WTC11 (cell line): ENCODE data around the gene CLASP1. TPM values are rescaled to one million over a fixed set of nuclear protein-coding genes. Genes with fewer than 3 reads are reported as not detected.

ENCODE experiments used
- ATF6 ChIP-seq: sonication (generic); formaldehyde crosslinking; IDR thresholded peaks from 2 replicates; pipeline ENCODE4 v1.8.1; 2023; ENCODE audit warnings: mild to moderate bottlenecking, missing genetic modification reagents
- CREB1 ChIP-seq: sonication (generic); formaldehyde crosslinking; IDR thresholded peaks from 2 replicates; pipeline ENCODE4 v1.8.0; 2023; ENCODE audit warnings: mild to moderate bottlenecking, missing genetic modification reagents
- FOXP1 ChIP-seq: sonication (generic); formaldehyde crosslinking; IDR thresholded peaks from 2 replicates; pipeline ENCODE4 v1.8.0; 2022; ENCODE audit warnings: missing genetic modification reagents, mild to moderate bottlenecking, moderate library complexity, borderline replicate concordance
- JAZF1 ChIP-seq: fragments of 250-450 bp; sonication (Bioruptor Pico); IDR thresholded peaks from 2 replicates; pipeline ENCODE4 v1.9.0; 2021; ENCODE audit warnings: moderate library complexity, mild to moderate bottlenecking, inconsistent platforms
- MAX ChIP-seq: sonication (generic); formaldehyde crosslinking; IDR thresholded peaks from 2 replicates; pipeline ENCODE4 v1.8.0; 2022; ENCODE audit warnings: mild to moderate bottlenecking, missing genetic modification reagents
- NR2C2 ChIP-seq: sonication (generic); formaldehyde crosslinking; IDR thresholded peaks from 2 replicates; pipeline ENCODE4 v1.8.0; 2022; ENCODE audit warnings: mild to moderate bottlenecking, missing genetic modification reagents
- PRDM15 ChIP-seq: sonication (generic); formaldehyde crosslinking; IDR thresholded peaks from 2 replicates; pipeline ENCODE4 v1.8.0; 2022; ENCODE audit warnings: missing genetic modification reagents
- SP1 ChIP-seq: sonication (generic); formaldehyde crosslinking; conservative IDR thresholded peaks from 2 replicates; pipeline ENCODE4 v1.8.1; 2022; ENCODE audit warnings: missing genetic modification reagents
- TEAD1 ChIP-seq: sonication (generic); formaldehyde crosslinking; IDR thresholded peaks from 2 replicates; pipeline ENCODE4 v1.8.0; 2022; ENCODE audit warnings: mild to moderate bottlenecking, missing genetic modification reagents
- TEAD4 ChIP-seq: sonication (generic); formaldehyde crosslinking; IDR thresholded peaks from 2 replicates; pipeline ENCODE4 v1.8.0; 2022; ENCODE audit warnings: mild to moderate bottlenecking, missing genetic modification reagents
- USF1 ChIP-seq: sonication (generic); formaldehyde crosslinking; IDR thresholded peaks from 2 replicates; pipeline ENCODE4 v1.8.0; 2022; ENCODE audit warnings: mild to moderate bottlenecking, missing genetic modification reagents
- USF2 ChIP-seq: sonication (generic); formaldehyde crosslinking; IDR thresholded peaks from 2 replicates; pipeline ENCODE4 v1.8.1; 2023; ENCODE audit warnings: mild to moderate bottlenecking, missing genetic modification reagents, moderate library complexity
- ZBTB43 ChIP-seq: sonication (generic); formaldehyde crosslinking; IDR thresholded peaks from 2 replicates; pipeline ENCODE4 v1.8.1; 2023; ENCODE audit warnings: mild to moderate bottlenecking, missing genetic modification reagents
- ZNF121 ChIP-seq: sonication (generic); formaldehyde crosslinking; IDR thresholded peaks from 2 replicates; pipeline ENCODE4 v1.8.0; 2023; ENCODE audit warnings: missing genetic modification reagents
- ZNF138 ChIP-seq: sonication (generic); formaldehyde crosslinking; conservative IDR thresholded peaks from 2 replicates; pipeline ENCODE4 v1.8.1; 2022; ENCODE audit warnings: mild to moderate bottlenecking, moderate library complexity, missing genetic modification reagents
- ZNF263 ChIP-seq: sonication (generic); formaldehyde crosslinking; IDR thresholded peaks from 2 replicates; pipeline ENCODE4 v1.8.1; 2022; ENCODE audit warnings: low read depth, mild to moderate bottlenecking, moderate library complexity, missing genetic modification reagents
- total RNA-seq: library from RNA; stranded (reverse); gene quantifications from 3 replicates; pipeline ENCODE4 v1.2.3, GENCODE V29; 2021

Gene CLASP1
- total RNA-seq, 1 experiment from 2014 or later, result 50.0 TPM

- TF ChIP-seq ZBTB43 (CRISPR knock-in tag) (0 out of 2 replicates have a peak, but pooled peaks have one; percentile 45), USF1 (CRISPR knock-in tag) (no peak), TEAD1 (peak; percentile 37; the same call in 1 of the 2 replicates), ATF6 (CRISPR knock-in tag) (no peak), ZNF121 (no peak), NR2C2 (CRISPR knock-in tag) (no peak), ZNF138 (no peak), CREB1 (CRISPR knock-in tag) (peak; percentile 63; the same call in 1 of the 2 replicates), FOXP1 (CRISPR knock-in tag) (peak; percentile 74; the same call in 1 of the 2 replicates), PRDM15 (CRISPR knock-in tag) (no peak), SP1 (CRISPR knock-in tag) (peak; percentile 50), ZNF263 (no peak), USF2 (CRISPR knock-in tag) (no peak), JAZF1 (CRISPR knock-in tag) (no peak), TEAD4 (CRISPR knock-in tag) (no peak), MAX (no peak; the same call in 1 of the 2 replicates)
These were observed 493 bp upstream of the CLASP1 start (continued) for GRCh38 chr2:121649596-121650314.
